ENCODE results near the gene EDNRB. TPM values are rescaled to one million over a fixed set of nuclear protein-coding genes. Genes with fewer than 3 reads are reported as not detected.
"Not testable (repeated sequence)": the region's sequence is repeated elsewhere in the genome, so short reads cannot be mapped to it uniquely, and the experiment has no call there.

Gene EDNRB
- total RNA-seq, 2 donors from 2014 or later = 23.1 to 28.7 TPM

- WGBS, 2 donors = 40 to 44% methylated on average over 8 of the region's 8 CpGs
- DNase-seq = peak in 2 of 4 donors; percentile 11 to 31
- peak overlapping the region in 2 of 4 donors; percentile 15 to 47 for H3K27ac ChIP-seq
- H3K9me3 ChIP-seq = no peaks in the 10 kb centered on the region
- peak; percentile 47 for ATAC-seq
- no peaks in the 10 kb centered on the region for H3K27me3 ChIP-seq
- H3K4me3 ChIP-seq = no peak overlapping the region
- TF ChIP-seq POLR2A (IDR thresholded peaks at IDR 0.05) = no peak
- TF ChIP-seq CTCF (IDR thresholded peaks at IDR 0.05) = no peak
- H3K36me3 ChIP-seq (replicated peaks in 1 of 2; ENCODE audit: insufficient read depth in 1 of 2, low read depth in 2 of 2) = no peaks in the 10 kb centered on the region
- intact Hi-C loops (cut with DNase I) = no loop called here
- no peaks in the 10 kb centered on the region for H3K4me1 ChIP-seq
Observed at GRCh38 chr13:77859450-77859849, 59.2 kb downstream of the EDNRB start.

- Histone ChIP-seq H3K9me3 (no peaks in the 10 kb centered on the region), H3K4me3 (no peak overlapping the region), H3K27me3 (no peaks in the 10 kb centered on the region), H3K36me3 (replicated peaks in 1 of 2; ENCODE audit: insufficient read depth in 1 of 2, low read depth in 2 of 2) (no peaks in the 10 kb centered on the region), H3K27ac (no peak overlapping the region), H3K4me1 (no peaks in the 10 kb centered on the region)
- ATAC-seq = no peak
- intact Hi-C loops (cut with DNase I) = no loop called here
- no peak for DNase-seq
- TF ChIP-seq CTCF (IDR thresholded peaks at IDR 0.05) (no peak), POLR2A (IDR thresholded peaks at IDR 0.05) (no peak)
Observed at GRCh38 chr13:77857531-77858209, 61.0 kb downstream of the EDNRB start.

GRCh38 chr13:77853703-77854102, 64.9 kb downstream of the EDNRB start:
- Histone ChIP-seq H3K4me3 (no peak overlapping the region), H3K36me3 (replicated peaks in 1 of 2; ENCODE audit: insufficient read depth in 1 of 2, low read depth in 2 of 2) (no peaks in the 10 kb centered on the region), H3K27me3 (no peaks in the 10 kb centered on the region), H3K27ac (no peak overlapping the region), H3K4me1 (no peaks in the 10 kb centered on the region), H3K9me3 (no peaks in the 10 kb centered on the region)
- 23 to 24% methylated on average over 4 of the region's 4 CpGs for WGBS, 2 donors
- DNase-seq (no peak), ATAC-seq (no peak)
- TF ChIP-seq CTCF (IDR thresholded peaks at IDR 0.05) (no peak), POLR2A (IDR thresholded peaks at IDR 0.05) (no peak)
- intact Hi-C loops (cut with DNase I) = no loop called here

GRCh38 chr13:77848050-77848449, 70.6 kb downstream of the EDNRB start:
- DNase-seq; H3K9me3 ChIP-seq; H3K27me3 ChIP-seq; H3K36me3 ChIP-seq (replicated peaks in 1 of 2; ENCODE audit: insufficient read depth in 1 of 2, low read depth in 2 of 2); H3K4me1 ChIP-seq; ATAC-seq; intact Hi-C loops (cut with DNase I); H3K27ac ChIP-seq; H3K4me3 ChIP-seq: not testable (repeated sequence)
- 84 to 88% methylated on average over 4 of the region's 4 CpGs for WGBS, 2 donors

GRCh38 chr13:77846173-77846572, 72.5 kb downstream of the EDNRB start:
- Histone ChIP-seq H3K4me1 (no peaks in the 10 kb centered on the region), H3K4me3 (no peak overlapping the region), H3K27me3 (no peaks in the 10 kb centered on the region), H3K9me3 (no peaks in the 10 kb centered on the region), H3K27ac (no peak overlapping the region), H3K36me3 (replicated peaks in 1 of 2; ENCODE audit: insufficient read depth in 1 of 2, low read depth in 2 of 2) (no peaks in the 10 kb centered on the region)
- no peak for DNase-seq
- TF ChIP-seq CTCF (IDR thresholded peaks at IDR 0.05) (no peak), POLR2A (IDR thresholded peaks at IDR 0.05) (no peak)
- intact Hi-C loops (cut with DNase I) = no loop called here
- no peak for ATAC-seq
- WGBS, 2 donors = 76 to 83% methylated on average over 1 of the region's 1 CpG

Small RNAs within 50 kb of the gene (small RNA-seq; reads per million reads assigned to genes)
- gene RN7SL810P = not detected

Other genes with a start within 250 kb of the EDNRB start
- gene SLAIN1, start 221.1 kb downstream of the EDNRB start, total RNA-seq = 10 to 100 TPM; 14.8 to 20.0 TPM